MCF 10A (cell line): ENCODE data around the gene ACTR5. TPM values are rescaled to one million over a fixed set of nuclear protein-coding genes. Genes with fewer than 3 reads are reported as not detected.

Experiments used
- Bru-seq: library from RNA; stranded (reverse); fragments of 400-500 nt; gene quantifications from one replicate; lab custom pipeline; 2021; lab: Mats Ljungman, UMichigan
- BruChase-seq, 2 experiments: library from RNA; stranded (reverse); fragments of 400-500 nt; gene quantifications; one replicate each; lab custom pipeline; 2021; lab: Mats Ljungman, UMichigan
- BruUV-seq: library from RNA; stranded (reverse); fragments of 400-500 nt; replicated peaks from 2 replicates; lab custom pipeline; 2021; lab: Mats Ljungman, UMichigan
- CTCF ChIA-PET: fragments of 300-600 bp; sonication (Branson Sonifier 250); formaldehyde crosslinking; extraction: SDS; loops from one replicate; lab custom pipeline; 2021; ENCODE audit warnings: antibody characterized with exemption, inconsistent platforms; lab: Yijun Ruan, JAX
- POLR2A ChIA-PET: fragments of 300-600, 350-650 bp; sonication (Branson Sonifier 250); formaldehyde crosslinking; extraction: SDS; loops from one replicate; lab custom pipeline; 2020; ENCODE audit warnings: antibody characterized with exemption, inconsistent platforms; lab: Yijun Ruan, JAX
- DNase-seq: peaks from one replicate; pipeline ENCODE4 v3.0.0-alpha.2; 2018; ENCODE audit not compliant: unreplicated experiment
- H3K27ac Mint-ChIP-seq: one replicate; pipeline ENCODE4 v1.8.0; 2022; ENCODE audit warnings: mild to moderate bottlenecking, low read depth, mixed read lengths; ENCODE audit not compliant: unreplicated experiment
- H3K27me3 Mint-ChIP-seq: one replicate; pipeline ENCODE4 v1.8.0; 2022; ENCODE audit warnings: mixed read lengths; ENCODE audit not compliant: insufficient read depth, unreplicated experiment
- H3K36me3 Mint-ChIP-seq: one replicate; pipeline ENCODE4 v1.8.0; 2022; ENCODE audit warnings: mild to moderate bottlenecking, moderate library complexity, mixed read lengths; ENCODE audit not compliant: insufficient read depth, unreplicated experiment
- H3K4me1 Mint-ChIP-seq: one replicate; pipeline ENCODE4 v1.8.0; 2022; ENCODE audit warnings: mixed read lengths; ENCODE audit not compliant: insufficient read depth, unreplicated experiment
- H3K4me3 Mint-ChIP-seq: one replicate; pipeline ENCODE4 v1.8.0; 2022; ENCODE audit warnings: mild to moderate bottlenecking, moderate library complexity, mixed read lengths; ENCODE audit not compliant: unreplicated experiment
- H3K9me3 Mint-ChIP-seq: one replicate; pipeline ENCODE4 v1.8.0; 2022; ENCODE audit warnings: mixed read lengths; ENCODE audit not compliant: unreplicated experiment
- intact Hi-C: fragments of 100-400 bp; cut with micrococcal nuclease; formaldehyde crosslinking; loops from 2 replicates; pipeline ENCODE4 v1.14.1; 2022
- long read RNA-seq: library from polyadenylated mRNA; stranded (forward); transcript quantifications from one replicate; pipeline ENCODE4 v2.0.0, GENCODE V29; 2022
- total RNA-seq: library from RNA; stranded (reverse); gene quantifications from 2 replicates; pipeline ENCODE4 v1.2.3, GENCODE V29; 2022
- TF ChIP-seq, protein P1 (sequence below): fragments of 200-600 bp; IDR thresholded peaks from one replicate; pipeline ENCODE4 v1.8.0; 2022; ENCODE audit warnings: antibody characterized with exemption, mild to moderate bottlenecking; ENCODE audit not compliant: unreplicated experiment

ACTR5 gene
- 6.0 and 6.9 TPM in 2 replicates for total RNA-seq
- Bru-seq, nascent RNA, result percentile 60 among the genes with signal in this experiment
- BruChase-seq, experiment 1, labeled RNA remaining after a 6-hour chase, result percentile 60 among the genes with signal in this experiment
- BruChase-seq, experiment 2, labeled RNA remaining after a 2-hour chase, result percentile 56 among the genes with signal in this experiment
- long read RNA-seq, transcript ACTR5-201 (9 exons, 2,565 nt), result major isoform, 8 of 15 reads
- long read RNA-seq, partial matches to known transcripts, result 2 of 15 reads
- long read RNA-seq, other reads (novel, unspliced or antisense), result 5 of 15 reads

DNA sequence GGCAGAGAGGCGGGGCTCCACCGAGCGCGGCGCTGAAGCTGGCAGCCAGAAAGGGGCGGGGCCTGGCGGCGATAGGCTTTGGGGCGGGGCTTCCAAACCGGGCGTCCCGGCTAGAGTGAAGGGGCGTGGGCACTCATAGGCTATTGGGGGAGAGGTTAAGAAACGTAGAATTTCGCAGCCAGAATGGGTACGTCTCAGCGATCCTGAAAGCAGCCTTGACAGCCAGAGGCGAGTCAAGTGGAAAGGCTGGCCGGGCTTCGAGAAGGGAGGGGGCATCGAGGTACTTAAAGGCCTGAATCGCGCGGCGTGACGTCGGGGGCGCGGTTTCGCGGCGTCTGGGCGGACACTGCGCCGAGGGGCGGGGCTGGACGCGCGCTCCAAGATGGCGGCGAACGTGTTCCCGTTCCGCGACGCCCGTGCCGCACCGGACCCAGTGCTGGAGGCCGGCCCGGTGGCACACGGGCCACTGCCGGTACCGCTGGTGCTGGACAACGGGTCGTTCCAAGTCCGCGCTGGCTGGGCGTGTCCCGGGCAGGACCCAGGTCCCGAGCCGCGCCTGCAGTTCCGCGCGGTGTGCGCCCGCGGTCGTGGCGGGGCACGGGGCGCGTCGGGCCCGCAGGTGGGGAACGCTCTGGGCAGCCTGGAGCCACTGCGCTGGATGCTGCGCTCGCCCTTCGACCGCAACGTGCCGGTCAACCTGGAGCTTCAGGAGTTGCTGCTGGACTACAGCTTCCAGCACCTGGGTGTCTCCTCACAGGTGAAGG lies at the start of gene ACTR5:
Gene ACTR5, plus strand, starts transcription at position 364 of the 764 bp plus-strand sequence. Its CDS starts 19 bp downstream, at position 383.
- BruUV-seq, result no TSS peak

DNA sequence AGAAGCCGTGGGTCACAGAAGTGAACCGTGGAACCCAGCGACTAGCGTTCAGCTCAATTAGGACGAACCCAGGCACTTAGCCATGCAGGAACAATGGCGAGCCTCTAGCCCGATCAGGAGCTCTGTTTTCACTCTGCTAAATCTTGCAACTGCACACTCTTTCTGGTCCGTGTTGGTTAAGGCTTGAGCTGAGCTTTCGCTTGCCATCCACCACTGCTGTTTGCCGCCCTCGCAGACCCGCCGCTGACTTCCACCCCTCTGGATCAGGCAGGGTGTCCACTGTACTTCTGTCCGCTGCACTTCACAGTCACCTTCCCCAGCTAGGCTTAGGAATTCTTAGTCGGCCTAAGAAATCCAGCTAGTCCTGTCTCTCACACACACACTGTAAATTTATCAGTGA lies 49.7 kb upstream of the ACTR5 start:
- CTCF ChIA-PET, result interaction anchor here (1.1 to 1.2 kb wide), 4 partner anchors 40 to 357 kb away, joined by 3 read pairs; no protein-coding TSS in a partner anchor
- BruUV-seq, result no TSS peak
- no peaks in the 10 kb centered on the region for H3K36me3 Mint-ChIP-seq

More for the DNA sequence above, at the start of gene ACTR5:
- ChIA-PET CTCF (interaction anchor here (0.5 to 19.6 kb wide), 14 partner anchors 9 to 1361 kb away, joined by 3 to 389 read pairs (median 10); partner anchors contain the start of gene DHX35), POLR2A (interaction anchor here (0.6 to 3.0 kb wide), 35 partner anchors 9 to 1570 kb away, joined by 3 to 36 read pairs (median 4); partner anchors contain the start of genes DHX35, FAM83D, RALGAPB and SNHG17)
- peaks cover 23% of the 10 kb centered on the region for H3K36me3 Mint-ChIP-seq
- peak within 1 kb of the TSS; percentile 95 for H3K27ac Mint-ChIP-seq
- TF ChIP-seq, protein P1, sequence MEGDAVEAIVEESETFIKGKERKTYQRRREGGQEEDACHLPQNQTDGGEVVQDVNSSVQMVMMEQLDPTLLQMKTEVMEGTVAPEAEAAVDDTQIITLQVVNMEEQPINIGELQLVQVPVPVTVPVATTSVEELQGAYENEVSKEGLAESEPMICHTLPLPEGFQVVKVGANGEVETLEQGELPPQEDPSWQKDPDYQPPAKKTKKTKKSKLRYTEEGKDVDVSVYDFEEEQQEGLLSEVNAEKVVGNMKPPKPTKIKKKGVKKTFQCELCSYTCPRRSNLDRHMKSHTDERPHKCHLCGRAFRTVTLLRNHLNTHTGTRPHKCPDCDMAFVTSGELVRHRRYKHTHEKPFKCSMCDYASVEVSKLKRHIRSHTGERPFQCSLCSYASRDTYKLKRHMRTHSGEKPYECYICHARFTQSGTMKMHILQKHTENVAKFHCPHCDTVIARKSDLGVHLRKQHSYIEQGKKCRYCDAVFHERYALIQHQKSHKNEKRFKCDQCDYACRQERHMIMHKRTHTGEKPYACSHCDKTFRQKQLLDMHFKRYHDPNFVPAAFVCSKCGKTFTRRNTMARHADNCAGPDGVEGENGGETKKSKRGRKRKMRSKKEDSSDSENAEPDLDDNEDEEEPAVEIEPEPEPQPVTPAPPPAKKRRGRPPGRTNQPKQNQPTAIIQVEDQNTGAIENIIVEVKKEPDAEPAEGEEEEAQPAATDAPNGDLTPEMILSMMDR, result no peak
- peak within 1 kb of the TSS; percentile 93 for H3K4me3 Mint-ChIP-seq
- no peaks in the 10 kb centered on the region for H3K9me3 Mint-ChIP-seq
- DNase-seq, result peak; percentile 83
- intact Hi-C loops, result no loop called here
- no peaks in the 10 kb centered on the region for H3K27me3 Mint-ChIP-seq
- peaks cover 18% of the 10 kb centered on the region for H3K4me1 Mint-ChIP-seq

DNA sequence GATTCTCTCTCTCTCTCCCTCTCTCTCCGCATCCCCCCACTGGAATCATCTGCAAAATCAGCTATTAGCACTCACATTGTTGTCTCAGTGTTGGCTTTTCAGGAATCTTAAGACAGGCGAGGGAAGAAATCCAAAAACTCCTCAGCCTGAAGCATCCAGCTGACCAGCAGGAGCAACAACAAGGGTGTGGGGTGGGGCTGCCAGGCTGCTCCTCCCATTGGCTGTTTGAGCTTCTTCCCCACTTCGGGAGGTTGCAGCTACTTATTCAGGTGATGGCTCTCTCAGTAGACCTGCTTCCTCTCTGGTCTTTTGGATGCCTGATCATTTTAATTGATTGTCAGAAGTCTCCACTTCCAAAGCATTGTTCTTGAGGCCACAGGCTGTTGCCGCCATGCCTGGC lies 48.1 kb upstream of the ACTR5 start:
- POLR2A ChIA-PET, result no interaction called here
- intact Hi-C loops, result no loop called here
- no peaks in the 10 kb centered on the region for H3K9me3 Mint-ChIP-seq
- BruUV-seq, result no TSS peak
- no peak overlapping the region for H3K4me3 Mint-ChIP-seq
- no peak for DNase-seq
- TF ChIP-seq, protein P1, result no peak
- no peaks in the 10 kb centered on the region for H3K36me3 Mint-ChIP-seq
- CTCF ChIA-PET, result interaction anchor here (1.0 kb wide), 1 partner anchor 51 kb away, joined by 4 read pairs; no protein-coding TSS in a partner anchor
- no peaks in the 10 kb centered on the region for H3K4me1 Mint-ChIP-seq
- H3K27ac Mint-ChIP-seq, result no peak overlapping the region
- H3K27me3 Mint-ChIP-seq, result peaks cover 39% of the 10 kb centered on the region

More for the DNA sequence above, 49.7 kb upstream of the ACTR5 start:
- no peak for DNase-seq
- TF ChIP-seq, protein P1, result no peak
- H3K27ac Mint-ChIP-seq, result no peak overlapping the region
- H3K27me3 Mint-ChIP-seq, result peaks cover 41% of the 10 kb centered on the region
- H3K4me3 Mint-ChIP-seq, result no peak overlapping the region
- no peaks in the 10 kb centered on the region for H3K4me1 Mint-ChIP-seq
- intact Hi-C loops, result no loop called here
- POLR2A ChIA-PET, result no interaction called here
- no peaks in the 10 kb centered on the region for H3K9me3 Mint-ChIP-seq

DNA sequence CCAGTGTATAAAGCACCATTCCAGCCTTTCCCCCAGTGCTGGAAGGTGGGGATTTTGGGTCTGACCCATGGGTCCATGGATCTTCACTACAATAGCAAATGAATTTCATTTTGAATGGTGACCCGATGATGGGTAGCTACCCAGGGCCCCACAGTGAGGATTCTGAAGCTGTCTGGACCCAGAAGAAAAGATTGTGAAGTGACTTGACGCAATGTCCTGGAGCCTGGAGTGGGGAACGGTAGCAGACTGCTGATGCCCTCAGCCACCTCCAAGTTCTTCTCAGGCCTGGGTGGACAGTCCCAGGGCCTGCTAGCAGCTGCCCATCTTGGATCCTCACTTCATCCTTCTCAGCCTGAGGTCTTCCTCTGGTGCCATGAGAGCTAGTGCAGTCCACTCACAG lies 47.3 kb upstream of the ACTR5 start:
- POLR2A ChIA-PET, result no interaction called here

More for the DNA sequence above, 47.3 kb upstream of the ACTR5 start:
- H3K4me1 Mint-ChIP-seq, result no peaks in the 10 kb centered on the region
- peaks cover 39% of the 10 kb centered on the region for H3K27me3 Mint-ChIP-seq
- no peak overlapping the region for H3K4me3 Mint-ChIP-seq
- no peak overlapping the region for H3K27ac Mint-ChIP-seq
- H3K36me3 Mint-ChIP-seq, result no peaks in the 10 kb centered on the region
- CTCF ChIA-PET, result interaction anchor here (0.7 kb wide), 1 partner anchor 196 kb away, joined by 4 read pairs; no protein-coding TSS in a partner anchor
- no TSS peak for BruUV-seq
- DNase-seq, result no peak
- TF ChIP-seq, protein P1, result no peak
- H3K9me3 Mint-ChIP-seq, result no peaks in the 10 kb centered on the region
- intact Hi-C loops, result no loop called here
